HL-60 (cell line): ENCODE measurements around the gene AGAP3.

Experiments used
- CTCF ChIP-seq: IDR thresholded peaks from one replicate; pipeline ENCODE4 v1.5.1; 2011; ENCODE audit warnings: low read length, control low read depth, inconsistent platforms; ENCODE audit not compliant: insufficient read depth
- GABPA ChIP-seq: IDR thresholded peaks from 2 replicates; pipeline ENCODE4 v1.6.1; 2012; ENCODE audit warnings: low read depth
- POLR2AphosphoS5 ChIP-seq: IDR thresholded peaks from 2 replicates; pipeline ENCODE4 v1.6.1; 2012; ENCODE audit warnings: low read depth

GRCh38 chr7:151061213-151062110, 24.8 kb upstream of the AGAP3 start:
- TF ChIP-seq CTCF = no peak
- TF ChIP-seq POLR2AphosphoS5 = no peak
- TF ChIP-seq GABPA = no peak
